DMS153 treated with DMSO at 0.1 percent for 48 hours (cell line): ENCODE results near the gene CPSF4.
A peak's percentile ranks its signal among the peaks of the same experiment; 100 is the strongest.

Experiments used
- DNase-seq: peaks from one replicate; lab custom pipeline; 2025; ENCODE audit not compliant: unreplicated experiment; lab: John Stamatoyannopoulos, UW

The CPSF4 gene

DNA sequence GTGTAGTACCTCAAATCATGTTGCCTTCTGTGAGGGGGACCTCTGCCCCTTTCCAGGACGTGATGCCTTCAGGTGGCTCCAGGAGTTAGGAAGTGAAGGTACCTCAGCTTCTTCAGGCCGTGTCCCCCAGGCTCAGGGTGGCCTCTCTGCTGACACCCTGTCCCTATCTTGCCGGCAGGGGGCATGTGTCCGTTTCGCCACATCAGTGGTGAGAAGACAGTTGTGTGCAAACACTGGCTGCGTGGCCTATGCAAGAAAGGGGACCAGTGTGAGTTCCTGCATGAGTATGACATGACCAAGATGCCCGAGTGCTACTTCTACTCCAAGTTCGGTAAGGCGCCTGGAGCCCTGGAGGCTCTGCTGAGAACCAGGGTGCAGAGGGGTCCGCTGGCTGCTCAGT lies 9.2 kb downstream of the CPSF4 start:
- no peak for DNase-seq

DNA sequence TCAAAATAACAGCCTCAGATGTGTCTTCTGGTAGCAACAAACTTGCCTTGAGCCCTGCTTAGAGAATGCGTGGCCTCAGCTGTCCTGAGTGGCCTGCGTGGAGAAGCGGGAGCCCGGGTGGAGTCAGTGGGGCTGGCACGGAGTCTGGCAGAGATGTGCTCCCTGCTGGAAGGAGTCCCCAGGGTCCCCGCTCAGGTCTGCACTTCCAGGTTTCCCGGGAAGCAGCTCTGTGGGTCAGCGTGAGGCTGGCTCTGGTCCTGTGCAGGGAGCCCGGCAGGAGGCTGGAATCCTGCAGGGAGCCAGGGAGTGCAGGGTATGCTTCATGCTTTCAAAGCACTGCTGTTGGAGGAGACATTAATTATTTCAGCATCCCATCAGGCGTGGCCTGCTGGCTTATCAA lies 10.1 kb downstream of the CPSF4 start:
- DNase-seq, result no peak

DNA sequence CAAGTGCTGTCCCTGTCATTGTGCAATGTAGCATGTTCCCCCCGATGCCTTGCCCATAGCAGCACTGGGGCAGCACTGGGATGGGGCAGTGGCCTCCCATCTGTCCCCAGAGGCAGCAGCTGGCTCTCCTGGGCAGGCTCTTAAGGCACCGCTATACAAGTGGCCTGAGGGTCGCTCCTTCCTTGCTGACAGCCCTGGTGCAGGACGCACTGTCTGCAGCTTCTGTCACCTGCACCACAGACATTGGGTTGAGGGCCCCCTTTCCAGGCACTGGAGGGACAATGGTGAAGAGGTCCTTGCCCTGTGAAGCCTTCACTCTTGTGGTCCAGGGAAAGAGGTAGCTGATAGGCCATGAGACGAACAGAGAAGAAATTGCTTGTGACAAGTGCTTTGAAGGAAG lies 10.6 kb downstream of the CPSF4 start:
- DNase-seq, result no peak

DNA sequence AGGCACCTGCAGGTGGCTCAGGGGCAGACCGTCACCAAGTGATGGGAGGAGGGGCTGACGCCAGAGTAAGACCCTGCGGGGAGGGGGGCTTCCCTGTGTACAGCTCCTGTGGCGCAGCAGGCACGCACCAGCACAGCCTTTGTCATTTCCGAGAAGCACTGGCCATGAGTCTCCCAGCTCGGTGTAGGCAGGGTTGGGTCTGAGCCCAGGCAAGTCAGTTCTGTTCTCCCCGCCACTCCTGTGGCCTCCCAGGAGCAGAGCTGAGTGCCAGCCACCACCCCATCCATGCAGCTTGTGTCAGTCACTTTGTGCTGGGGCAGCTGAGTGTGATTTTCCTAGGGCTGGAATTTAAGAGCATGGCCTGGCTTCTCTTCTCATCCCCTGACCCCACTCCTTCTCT lies 13.2 kb downstream of the CPSF4 start:
- no peak for DNase-seq

DNA sequence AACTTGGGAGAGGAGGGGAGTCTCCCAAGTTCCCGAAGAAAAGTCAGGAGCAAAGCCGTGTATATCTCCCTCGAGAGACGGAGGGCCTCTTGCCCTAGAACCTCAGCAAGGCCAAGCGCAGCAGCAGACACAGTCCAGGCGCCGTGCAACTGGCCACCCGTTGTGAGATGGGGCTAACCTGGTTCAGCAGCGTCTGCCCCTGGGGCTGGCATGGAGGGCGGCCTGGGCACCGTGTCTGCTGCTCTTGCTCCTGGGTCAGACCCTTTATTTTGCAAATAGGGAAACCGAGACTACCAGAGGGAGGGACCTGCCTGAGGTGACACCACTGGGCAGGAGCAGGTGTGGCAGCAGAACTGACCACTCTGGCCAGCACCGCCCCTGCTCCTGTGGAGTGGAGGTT lies 13.8 kb downstream of the CPSF4 start:
- DNase-seq, result no peak

DNA sequence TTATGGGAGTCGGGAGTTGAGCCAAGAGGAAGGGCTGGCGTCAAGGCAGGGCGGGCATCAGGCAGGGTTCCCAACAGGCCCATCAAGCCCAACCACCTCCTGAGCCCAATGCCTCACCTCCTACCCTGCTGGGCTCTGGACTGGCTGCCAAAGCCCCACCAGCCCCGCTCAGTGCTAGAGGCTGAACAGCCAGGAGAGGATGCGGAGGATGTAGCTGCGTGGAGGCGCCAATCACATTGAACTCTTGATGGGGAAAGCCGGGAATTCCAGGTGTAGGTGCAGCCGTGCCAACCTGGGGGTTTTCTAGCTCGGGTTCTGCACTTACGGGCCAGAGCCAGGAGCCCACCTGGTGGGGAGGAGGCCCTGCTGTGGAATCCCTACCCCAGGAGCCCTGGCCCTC lies 14.4 kb downstream of the CPSF4 start:
- DNase-seq, result no peak

DNA sequence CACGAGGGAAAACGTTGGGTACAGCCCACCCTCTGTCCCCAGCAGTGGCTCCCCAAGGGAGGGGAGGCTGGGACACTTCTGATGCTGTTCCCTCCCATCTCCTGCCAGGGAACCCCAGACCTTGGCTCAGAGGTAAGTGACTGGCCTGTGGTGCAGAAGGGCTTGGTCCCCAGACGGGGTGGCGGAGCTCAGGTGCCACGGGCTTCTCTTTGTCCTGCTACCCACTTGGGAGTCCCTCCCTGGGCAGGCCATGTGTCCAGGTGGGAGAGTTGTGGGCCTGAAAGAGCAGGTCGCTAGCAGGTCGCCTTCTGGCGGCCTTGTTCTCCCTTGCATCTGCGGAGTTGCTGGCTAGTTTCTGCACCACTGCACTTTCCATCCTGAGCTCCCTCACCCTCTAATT lies 17.1 kb downstream of the CPSF4 start:
- no peak for DNase-seq

DNA sequence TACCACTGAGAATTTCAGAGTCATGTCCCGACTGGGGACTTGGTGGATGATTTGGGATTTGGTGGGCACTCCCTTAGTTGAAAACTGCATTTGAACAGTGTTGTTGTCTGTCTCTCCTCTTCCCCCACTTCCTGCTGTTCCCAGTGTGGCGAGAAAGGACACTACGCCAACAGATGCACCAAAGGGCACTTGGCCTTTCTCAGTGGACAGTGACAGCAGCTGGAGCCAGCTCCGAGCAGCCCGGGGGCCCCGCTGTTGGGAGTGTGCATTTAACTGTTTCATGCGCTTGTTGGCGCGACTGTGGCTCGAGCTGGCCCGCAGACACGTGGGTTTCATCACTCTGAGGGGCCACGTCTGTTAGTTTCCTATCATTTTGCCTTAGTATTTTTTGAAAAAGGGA lies 17.5 kb downstream of the CPSF4 start:
- no peak for DNase-seq

DNA sequence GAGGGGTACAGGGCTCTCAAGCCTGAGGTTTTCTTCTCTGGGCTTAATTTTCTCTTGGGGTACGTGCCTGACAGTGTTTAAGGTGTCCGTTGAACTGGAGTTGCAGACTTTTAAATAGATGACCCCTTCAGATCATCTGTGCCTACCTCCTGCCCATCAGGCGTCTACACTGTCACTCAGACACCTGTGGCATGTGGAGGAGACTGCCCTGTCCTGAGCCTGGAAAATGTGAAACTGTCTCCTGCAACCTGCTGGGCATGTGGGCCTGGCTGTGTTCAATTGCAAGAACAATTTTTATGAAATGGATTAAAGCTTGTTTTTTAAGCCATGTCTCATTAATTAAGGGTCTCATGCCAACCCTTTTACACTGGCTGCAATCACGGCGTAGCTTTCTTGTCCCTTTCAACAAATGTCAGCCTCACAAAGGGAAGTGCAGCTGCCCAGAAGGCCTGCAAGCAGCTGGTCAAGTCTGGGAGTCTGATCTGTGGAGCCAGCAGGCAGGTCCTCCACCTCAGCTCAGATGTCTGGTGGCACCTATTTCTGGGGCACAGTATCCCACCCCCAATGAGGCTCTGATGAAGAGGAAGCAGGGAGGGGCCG lies 18.4 kb downstream of the CPSF4 start:
- DNase-seq, result no peak

DNA sequence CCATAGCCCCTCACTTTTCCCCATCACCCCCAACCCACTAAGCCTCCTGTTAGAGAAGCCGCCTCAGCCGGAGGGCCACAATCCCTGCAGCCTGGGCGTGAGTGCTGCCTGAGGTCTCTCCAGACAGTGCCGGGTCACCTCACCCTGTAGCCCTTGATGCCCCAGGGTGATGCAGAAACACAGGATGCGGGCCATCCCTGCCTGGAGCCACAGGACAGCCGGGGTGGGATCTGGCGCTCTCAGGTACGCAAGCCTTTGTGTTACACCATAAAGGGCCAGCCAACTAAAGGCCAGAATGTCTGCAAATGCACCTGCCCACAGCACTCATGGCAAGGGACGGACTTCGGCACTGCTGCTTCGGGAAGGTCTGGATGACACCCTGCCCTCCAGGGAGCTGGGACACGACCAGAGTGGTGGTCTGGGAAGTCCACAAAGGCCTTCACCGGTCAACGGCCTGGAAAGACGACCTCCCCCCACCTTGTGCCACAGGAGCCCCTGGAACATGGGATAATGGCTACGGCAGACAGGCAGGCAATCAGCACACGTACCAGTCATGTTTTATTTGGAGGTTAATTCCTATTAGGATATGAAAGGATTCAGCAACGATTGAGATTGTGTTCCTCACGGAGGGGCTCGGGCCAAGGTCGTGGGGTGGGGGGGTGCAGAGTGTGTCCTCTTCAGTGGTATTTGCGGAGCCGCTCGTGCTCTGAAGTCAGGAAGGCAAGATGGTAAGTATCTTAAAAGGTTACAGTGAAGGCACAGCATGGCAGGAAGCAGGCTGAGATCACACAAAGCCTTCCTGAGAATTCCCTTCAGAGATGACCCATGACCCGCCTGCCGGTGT lies 19.1 kb downstream of the CPSF4 start:
- no peak for DNase-seq

DNA sequence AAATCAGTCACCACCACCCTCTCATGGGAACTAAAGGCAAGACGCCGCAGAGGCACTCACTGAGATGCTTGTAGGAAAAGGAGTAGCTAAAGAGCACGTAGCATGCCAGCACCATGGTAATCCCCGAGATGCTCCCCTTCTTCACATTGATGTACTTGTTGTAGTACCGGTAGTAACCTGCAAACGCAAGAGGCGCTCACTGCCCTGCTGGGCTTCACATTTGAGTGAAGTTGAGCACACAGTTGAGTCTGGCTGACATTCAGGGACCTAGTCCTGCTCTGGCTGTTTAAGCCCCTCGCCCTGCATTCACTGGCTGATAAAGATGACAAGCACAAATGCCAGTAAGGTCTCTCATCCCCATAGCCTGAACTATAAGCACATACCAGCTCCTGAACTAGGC lies 20.3 kb downstream of the CPSF4 start:
- DNase-seq, result no peak

DNA sequence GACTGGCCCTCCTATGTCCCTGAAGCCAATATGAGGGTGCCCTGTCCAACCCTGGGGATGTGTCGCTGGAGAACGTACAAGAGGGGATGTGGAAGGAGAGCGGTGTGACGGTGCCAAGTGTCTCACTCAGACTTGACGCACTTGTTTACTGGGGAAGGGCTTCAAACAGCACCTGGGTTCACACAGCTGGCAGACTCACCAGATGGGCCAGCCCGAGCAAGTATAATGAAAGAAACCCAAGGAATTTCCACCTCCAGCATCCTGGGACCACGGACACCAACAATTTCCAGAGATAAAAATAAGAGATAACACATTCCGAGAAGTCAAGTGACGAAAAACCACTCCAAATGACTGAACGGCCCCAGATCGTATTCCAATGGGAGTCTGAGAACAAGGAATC lies 21.9 kb downstream of the CPSF4 start:
- DNase-seq, result no peak

DNA sequence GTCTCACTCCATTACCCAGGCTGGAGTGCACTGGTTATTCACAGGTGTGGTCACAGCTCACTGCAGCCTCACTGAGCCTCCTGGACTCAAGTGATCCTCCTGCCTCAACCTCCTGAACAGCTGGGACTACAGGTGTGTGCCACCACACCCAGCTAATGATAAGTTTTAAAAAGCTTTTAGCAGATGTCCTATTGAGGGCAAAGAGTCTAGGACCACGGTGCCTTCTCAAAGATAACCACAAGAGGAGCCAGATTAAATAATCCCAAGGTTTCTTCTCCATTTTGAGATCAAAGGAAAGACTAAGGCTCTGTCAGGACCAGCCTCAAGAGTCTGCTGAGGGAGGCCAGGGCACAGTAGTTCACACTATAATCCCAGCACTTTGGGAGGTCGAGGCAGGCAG lies 22.5 kb downstream of the CPSF4 start:
- no peak for DNase-seq

DNA sequence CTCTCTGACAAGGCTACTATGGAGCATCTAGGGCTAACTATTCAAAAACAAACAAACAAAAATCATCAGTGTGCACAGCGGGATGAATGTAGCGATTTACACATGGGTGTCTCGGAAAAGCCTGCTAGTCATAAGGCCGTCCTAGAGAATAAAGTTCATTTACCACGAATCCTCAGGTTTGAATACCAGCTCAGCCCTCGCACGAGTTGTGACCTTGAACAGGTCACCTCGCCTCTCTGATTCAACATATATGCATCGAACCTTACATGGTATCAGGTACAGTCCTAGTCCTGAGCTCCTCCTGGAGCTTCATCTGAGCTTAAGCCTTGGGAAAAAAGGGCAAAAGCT lies 26.7 kb downstream of the CPSF4 start:
- no peak for DNase-seq

DNA sequence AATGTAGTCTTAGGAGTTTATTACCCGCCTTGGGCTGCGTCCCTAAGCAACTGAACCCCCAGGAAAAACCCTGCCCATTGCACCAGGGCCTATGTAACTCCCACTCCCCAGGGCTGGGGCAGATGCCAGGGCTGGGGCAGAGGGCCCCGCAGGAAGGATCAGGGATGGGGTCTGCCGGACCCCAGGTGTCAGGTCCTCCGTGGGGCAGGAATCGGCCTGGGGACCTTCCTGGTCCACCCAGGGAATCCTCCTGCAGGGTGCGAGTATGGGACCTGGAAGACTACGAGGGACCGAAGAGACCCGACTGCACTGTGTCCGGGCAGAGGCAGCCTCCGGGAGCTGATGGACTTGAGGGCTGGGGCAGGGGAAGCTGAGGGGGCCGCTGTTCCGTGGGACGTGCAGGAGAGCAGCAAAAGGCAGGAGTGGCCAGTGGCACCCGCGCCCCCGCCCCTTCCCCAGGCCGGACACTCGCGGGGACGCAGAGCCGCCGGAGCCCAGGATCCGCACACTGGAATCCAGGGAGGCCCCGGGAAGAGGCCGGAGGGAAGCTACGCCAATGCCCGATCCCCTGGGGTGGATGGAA lies 29.7 kb downstream of the CPSF4 start:
- DNase-seq, result no peak

DNA sequence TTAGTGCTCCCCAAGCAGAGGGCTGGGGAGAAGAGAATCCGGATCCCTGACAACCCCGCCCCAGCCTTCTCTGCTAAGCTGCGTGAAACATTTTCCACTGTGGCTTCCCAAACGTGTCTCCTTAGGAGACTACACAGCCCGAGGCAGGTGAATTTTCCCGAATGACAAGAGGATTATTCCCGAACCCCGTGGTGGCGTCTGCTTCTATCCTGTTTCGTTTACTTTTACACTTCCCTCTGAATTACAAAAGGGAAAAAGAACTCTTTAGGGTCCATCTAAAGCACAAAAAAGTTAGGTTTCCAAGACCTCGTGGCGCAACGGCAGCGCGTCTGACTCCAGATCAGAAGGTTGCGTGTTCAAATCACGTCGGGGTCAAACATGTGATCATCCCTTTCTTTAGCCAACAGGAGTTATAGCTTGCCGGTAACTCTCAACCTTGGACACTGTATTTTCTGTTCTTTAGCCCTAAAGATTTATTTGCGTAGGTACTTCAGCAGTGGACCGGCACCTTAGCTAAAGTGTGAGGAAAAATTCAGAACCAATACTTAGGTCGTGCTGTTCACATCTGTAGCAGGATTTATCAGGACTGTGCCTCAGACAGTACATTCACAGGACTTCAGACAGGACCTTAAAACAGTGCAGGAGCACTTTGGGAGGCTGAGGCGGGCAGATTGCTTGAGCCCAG lies 30.8 kb downstream of the CPSF4 start:
- DNase-seq, result no peak

DNA sequence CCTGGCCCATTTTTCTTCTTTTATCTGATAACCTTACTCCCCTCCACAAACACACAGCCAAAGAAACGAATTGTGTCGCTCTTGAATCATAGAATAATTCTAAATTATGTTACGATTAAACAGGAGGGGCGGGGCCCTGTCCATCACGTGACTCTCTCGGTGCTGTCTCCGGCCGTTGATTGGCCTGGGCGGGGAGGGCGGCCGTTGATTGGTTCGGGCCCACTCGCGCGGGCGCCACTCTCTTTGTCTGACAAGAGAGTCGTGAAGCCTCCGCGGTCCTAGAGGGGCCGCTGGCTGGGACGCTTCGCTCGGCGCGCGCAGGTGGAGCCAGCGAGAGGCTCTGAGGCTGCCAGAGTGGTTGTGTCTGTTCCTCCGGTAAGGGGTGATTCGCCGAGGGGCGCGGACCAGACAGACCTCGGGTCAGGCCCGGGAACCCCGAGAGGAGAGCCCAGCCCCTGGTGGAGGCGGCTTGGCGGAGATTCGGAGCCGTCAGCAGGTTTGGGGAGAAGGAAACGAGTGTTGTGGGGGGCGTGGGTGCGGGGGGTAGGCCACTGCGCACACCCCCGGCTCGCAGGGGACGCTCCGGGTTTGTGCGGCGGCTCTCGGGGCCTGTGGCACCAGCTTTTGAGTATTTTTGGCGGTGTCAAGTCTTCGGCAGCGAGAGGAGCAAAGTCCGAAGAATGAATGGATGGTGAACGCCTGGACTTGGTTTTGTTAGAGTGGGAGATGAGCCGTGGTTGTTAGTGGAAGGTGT lies 34.0 kb downstream of the CPSF4 start, which contains the start of gene ZNF789:
Gene ZNF789 (plus strand): TSS at position 330 of the 754 bp plus-strand sequence. CDS start 3,567 bp downstream, outside the sequence.
- peak; percentile 84 for DNase-seq

DNA sequence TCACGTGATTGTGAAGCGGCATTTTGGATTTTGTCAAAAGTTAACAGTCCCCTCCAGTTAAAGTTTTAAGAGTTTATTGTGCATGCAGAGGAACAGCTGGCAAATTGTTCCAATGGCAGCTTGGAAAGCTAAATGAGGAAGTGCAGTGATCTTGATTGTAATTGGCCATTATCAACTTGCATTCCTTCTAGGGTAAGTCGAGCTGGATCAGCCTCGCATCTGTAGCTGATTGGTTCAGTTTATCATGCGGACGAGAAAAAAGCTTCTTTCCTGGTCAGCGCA lies 34.5 kb downstream of the CPSF4 start:
- DNase-seq, result no peak

DNA sequence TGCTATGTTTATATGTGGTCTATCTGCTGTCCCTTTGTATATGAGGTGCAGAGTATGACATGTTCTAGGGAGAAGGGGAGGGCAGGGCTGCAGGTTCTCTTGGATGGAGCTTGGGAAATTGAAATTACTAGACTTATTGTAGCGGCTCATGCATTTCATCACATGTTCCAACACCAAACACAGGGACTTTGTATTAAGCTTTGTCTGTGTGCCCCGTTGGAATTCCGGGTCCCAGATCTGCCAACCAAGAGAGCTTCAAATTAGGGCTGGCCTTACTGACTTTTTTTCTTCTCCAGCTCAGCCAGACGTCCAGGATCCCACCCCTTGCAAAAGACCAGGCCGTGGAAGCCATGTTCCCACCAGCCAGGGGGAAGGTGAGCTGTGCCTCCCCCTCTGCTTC lies 37.4 kb downstream of the CPSF4 start:
- DNase-seq, result no peak

DNA sequence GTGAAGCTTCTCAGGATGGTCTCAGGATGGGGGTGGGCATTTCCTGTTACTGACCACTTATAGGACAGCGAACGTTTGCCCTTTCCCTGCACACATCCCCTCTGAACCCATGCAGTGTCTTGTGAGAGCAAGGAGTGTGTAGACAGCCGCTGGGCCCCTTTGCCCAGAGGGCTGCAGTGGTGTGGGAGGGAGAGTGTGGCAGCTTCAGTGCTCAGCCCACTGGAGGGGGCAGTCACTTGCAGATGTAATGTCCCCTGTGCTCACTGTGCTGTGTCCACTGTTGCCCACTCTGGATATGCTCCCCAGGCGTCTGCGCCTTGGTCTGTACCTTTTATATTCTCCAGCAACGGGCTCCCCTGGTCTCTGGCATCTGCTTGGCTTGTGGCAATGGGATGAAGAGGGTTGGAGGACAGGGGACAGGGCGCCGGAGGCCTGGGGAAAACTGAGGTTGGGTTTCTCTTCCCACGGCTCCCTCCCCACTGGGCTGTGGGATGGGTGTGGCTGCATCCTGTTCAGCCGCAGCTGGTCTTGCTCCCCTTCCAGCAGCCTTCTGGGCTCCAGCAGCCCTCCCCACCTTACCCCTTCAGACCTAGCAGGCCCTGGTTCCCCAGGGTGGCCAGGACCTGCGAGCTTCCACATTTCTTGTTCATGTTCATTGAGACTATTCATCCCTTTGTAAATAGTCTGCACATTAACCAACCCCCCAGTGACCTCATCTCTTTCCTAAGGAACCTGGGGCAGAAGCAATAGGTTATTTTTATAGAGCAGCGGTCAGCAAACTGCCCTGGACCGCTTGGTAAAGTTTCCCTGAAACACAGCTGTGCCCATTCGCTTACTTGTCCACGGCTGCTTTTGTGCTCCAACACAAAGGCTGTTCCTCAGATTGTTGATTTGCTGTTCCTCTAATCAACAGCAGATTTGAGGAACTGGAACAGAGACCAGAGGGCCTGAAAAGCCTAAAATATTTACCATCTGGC lies 40.0 kb downstream of the CPSF4 start:
- DNase-seq, result no peak
